Hepatocyte (in vitro differentiated cells): ENCODE measurements around the gene RIN2.

Experiments
- CTCF ChIP-seq: fragments of 200-600 bp; sonication (generic); IDR thresholded peaks from 2 replicates; pipeline ENCODE4 v1.5.1; 2016; ENCODE audit warnings: antibody characterized with exemption, mild to moderate bottlenecking; ENCODE audit not compliant: poor library complexity
- EZH2phosphoT487 ChIP-seq: fragments of 200-600 bp; sonication (generic); IDR thresholded peaks from one replicate; pipeline ENCODE4 v1.6.1; 2018; ENCODE audit warnings: antibody characterized with exemption, mild to moderate bottlenecking, low read depth, moderate library complexity; ENCODE audit not compliant: unreplicated experiment, severe bottlenecking

DNA sequence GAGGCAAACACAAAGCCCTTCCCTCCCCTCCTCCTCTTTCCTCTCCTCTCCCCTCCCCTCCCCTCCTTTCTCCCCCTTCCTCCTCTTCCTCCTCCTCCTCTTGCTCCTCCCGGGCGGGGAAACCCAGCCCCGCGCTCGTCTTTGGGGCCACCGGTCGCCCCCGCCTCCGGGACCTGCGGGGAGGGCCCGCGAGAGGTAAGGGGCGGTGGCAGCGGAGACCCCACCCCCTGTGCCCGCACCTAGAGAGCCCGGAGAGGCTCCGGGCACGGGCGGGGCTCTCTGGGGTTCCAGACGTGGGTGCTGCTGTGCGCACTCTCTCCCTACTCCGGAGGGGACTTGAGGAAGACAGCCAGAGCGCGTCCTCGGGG is at the start of gene RIN2:
- TF ChIP-seq CTCF (no peak), EZH2phosphoT487 (no peak)
